ENCODE data around the gene FANCD2. TPM values are rescaled to one million over a fixed set of nuclear protein-coding genes. Genes with fewer than 3 reads are reported as not detected.

FANCD2 gene
- total and polyA plus RNA-seq, 2 experiments from 2014 or later = 10.9 to 84.3 TPM

DNA sequence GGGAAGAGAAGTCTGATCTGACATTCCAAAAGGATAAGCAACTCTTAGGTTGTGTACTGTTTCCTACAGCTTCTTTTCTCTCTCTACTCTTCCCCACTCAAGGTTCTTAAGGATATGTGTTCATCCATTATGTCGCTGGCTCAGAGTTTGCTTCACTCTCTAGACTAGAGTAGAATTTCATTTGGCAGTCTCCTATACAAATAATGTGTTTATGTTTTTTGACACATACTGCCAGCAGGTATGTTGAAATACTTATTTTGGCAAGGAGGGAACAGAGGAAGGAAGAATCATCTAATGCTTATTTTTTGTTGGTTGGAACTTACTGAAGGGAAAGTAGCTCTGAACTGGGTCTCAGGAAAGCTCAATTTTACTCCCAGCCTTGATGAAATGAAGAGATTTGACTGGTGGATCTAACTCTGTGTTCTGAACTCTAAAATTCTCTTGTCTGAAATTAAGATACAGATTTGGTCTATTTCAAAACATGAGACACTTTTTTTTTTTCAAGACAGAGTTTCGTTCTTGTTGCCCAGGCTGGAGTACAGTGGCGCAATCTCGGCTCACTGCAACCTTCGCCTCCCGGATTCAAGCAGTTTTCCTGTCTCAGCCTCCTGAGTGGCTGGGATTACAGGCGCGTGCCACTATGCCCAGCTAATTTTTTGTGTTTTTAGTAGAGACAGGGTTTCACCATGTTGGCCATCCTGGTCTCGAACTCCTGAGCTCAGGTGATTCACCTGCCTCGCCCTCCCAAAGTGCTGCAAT is 32.0 kb upstream of the FANCD2 start:
- Histone ChIP-seq H3K27ac (no peak overlapping the region), H3K4me3 (no peak overlapping the region), H3K9me3 (ENCODE audit: low read depth) (no peaks in the 10 kb centered on the region), H3K36me3 (no peaks in the 10 kb centered on the region), H3K27me3 (no peaks in the 10 kb centered on the region), H3K4me1 (ENCODE audit: low read depth) (no peaks in the 10 kb centered on the region)
- TF ChIP-seq CTCF (IDR thresholded peaks at IDR 0.05; ENCODE audit: low read depth, low read length) = no peak
- peak in 1 of 2 donors; percentile 87 for DNase-seq (ENCODE audit: low read depth in 1 of 2, low spot score in 1 of 2)

GRCh38 chr3:10000686-10001085 is 25.6 kb upstream of the FANCD2 start:
- Histone ChIP-seq H3K36me3 (no peaks in the 10 kb centered on the region), H3K27ac (no peak overlapping the region), H3K4me1 (ENCODE audit: low read depth) (no peaks in the 10 kb centered on the region), H3K9me3 (ENCODE audit: low read depth) (no peaks in the 10 kb centered on the region), H3K27me3 (no peaks in the 10 kb centered on the region), H3K4me3 (no peak overlapping the region)
- no peak for TF ChIP-seq CTCF (IDR thresholded peaks at IDR 0.05; ENCODE audit: low read depth, low read length)
- DNase-seq (ENCODE audit: low read depth in 1 of 2, low spot score in 1 of 2) = no peak

GRCh38 chr3:10002951-10003350 is 23.3 kb upstream of the FANCD2 start:
- Histone ChIP-seq H3K27ac (no peak overlapping the region), H3K9me3 (ENCODE audit: low read depth) (no peaks in the 10 kb centered on the region), H3K27me3 (no peaks in the 10 kb centered on the region), H3K36me3 (no peaks in the 10 kb centered on the region), H3K4me1 (ENCODE audit: low read depth) (no peaks in the 10 kb centered on the region), H3K4me3 (no peak overlapping the region)
- DNase-seq (ENCODE audit: low read depth in 1 of 2, low spot score in 1 of 2) = no peak
- no peak for TF ChIP-seq CTCF (IDR thresholded peaks at IDR 0.05; ENCODE audit: low read depth, low read length)

GRCh38 chr3:10004506-10004905 is 21.7 kb upstream of the FANCD2 start:
- no peak for TF ChIP-seq CTCF (IDR thresholded peaks at IDR 0.05; ENCODE audit: low read depth, low read length)
- no peak overlapping the region for H3K27ac ChIP-seq
- H3K4me1 ChIP-seq (ENCODE audit: low read depth) = no peaks in the 10 kb centered on the region
- H3K9me3 ChIP-seq (ENCODE audit: low read depth) = no peaks in the 10 kb centered on the region
- no peaks in the 10 kb centered on the region for H3K36me3 ChIP-seq
- no peaks in the 10 kb centered on the region for H3K27me3 ChIP-seq
- H3K4me3 ChIP-seq = no peak overlapping the region
- DNase-seq (ENCODE audit: low read depth in 1 of 2, low spot score in 1 of 2) = no peak

DNA sequence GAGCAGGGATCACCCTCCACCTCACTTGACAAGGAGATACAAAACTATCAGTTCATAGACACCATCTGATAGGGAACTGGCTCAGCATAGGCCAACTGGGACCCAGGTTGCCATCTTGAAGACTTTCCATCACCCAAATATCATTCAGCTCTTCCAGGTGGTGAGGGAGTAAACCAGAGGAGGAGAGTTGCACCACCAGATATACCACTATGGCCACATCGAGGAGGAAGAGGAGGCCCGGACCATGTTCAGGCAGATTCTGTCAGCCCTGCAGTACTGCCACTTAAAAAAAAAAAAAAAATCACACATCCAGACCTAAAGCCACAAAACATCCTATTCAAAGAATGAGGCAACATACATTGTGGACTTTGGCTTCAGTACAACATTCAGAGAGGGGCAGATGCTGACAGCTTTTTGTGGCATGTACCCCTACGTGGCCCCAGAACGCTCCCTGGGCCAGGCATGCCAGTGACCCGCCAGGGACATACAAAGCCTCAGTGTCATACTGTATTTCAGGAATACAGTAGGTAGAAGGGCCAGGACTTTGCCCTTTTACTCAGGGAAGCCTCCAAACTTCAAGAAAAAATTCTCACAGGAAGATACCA is 21.2 kb upstream of the FANCD2 start:
- no peaks in the 10 kb centered on the region for H3K9me3 ChIP-seq (ENCODE audit: low read depth)
- H3K27ac ChIP-seq = no peak overlapping the region
- peak in 1 of 2 donors; percentile 43 for DNase-seq (ENCODE audit: low read depth in 1 of 2, low spot score in 1 of 2)
- H3K36me3 ChIP-seq = no peaks in the 10 kb centered on the region
- H3K4me1 ChIP-seq (ENCODE audit: low read depth) = no peaks in the 10 kb centered on the region
- no peaks in the 10 kb centered on the region for H3K27me3 ChIP-seq
- TF ChIP-seq CTCF (IDR thresholded peaks at IDR 0.05; ENCODE audit: low read depth, low read length) = no peak
- H3K4me3 ChIP-seq = no peak overlapping the region
